ENCODE data around the gene LYZL1.

- TF ChIP-seq CTCF (IDR thresholded peaks at IDR 0.05) (no peak), POLR2A (IDR thresholded peaks at IDR 0.05) (no peak)
Measured at GRCh38 chr10:29315814-29316213, 26.9 kb downstream of the LYZL1 start.

All from testis (tissue), 2 donors.